Hepatocyte (in vitro differentiated cells): Measurements from ENCODE around the gene TMPRSS15. TPM values are rescaled to one million over a fixed set of nuclear protein-coding genes. Genes with fewer than 3 reads are reported as not detected.

ENCODE experiments used
- DNase-seq: peaks from one replicate; pipeline ENCODE4 v3.0.0-alpha.2; 2016; ENCODE audit warnings: low spot score
- H2AFZ ChIP-seq: fragments of 200-600 bp; sonication (generic); 2 replicates; pipeline ENCODE4 v1.6.0; 2016; ENCODE audit warnings: antibody characterized with exemption, mild to moderate bottlenecking
- H3K27ac ChIP-seq: fragments of 200-600 bp; sonication (generic); 2 replicates; pipeline ENCODE4 v1.5.1; 2016; ENCODE audit warnings: mild to moderate bottlenecking
- H3K27me3 ChIP-seq: fragments of 200-600 bp; sonication (generic); 2 replicates; pipeline ENCODE4 v1.6.1; 2016
- H3K36me3 ChIP-seq: fragments of 200-600 bp; sonication (generic); replicated peaks from 2 replicates; pipeline ENCODE4 v1.5.1; 2016; ENCODE audit warnings: low read depth; ENCODE audit not compliant: insufficient read depth
- H3K4me1 ChIP-seq: fragments of 200-600 bp; sonication (generic); 2 replicates; pipeline ENCODE4 v1.5.1; 2016; ENCODE audit warnings: mild to moderate bottlenecking, moderate library complexity; ENCODE audit not compliant: insufficient read depth
- H3K4me2 ChIP-seq: fragments of 200-600 bp; sonication (generic); 2 replicates; pipeline ENCODE4 v1.6.0; 2016
- H3K4me3 ChIP-seq: fragments of 200-600 bp; sonication (generic); 2 replicates; pipeline ENCODE4 v1.5.1; 2016; ENCODE audit warnings: mild to moderate bottlenecking
- H3K79me2 ChIP-seq: fragments of 200-600 bp; sonication (generic); 2 replicates; pipeline ENCODE4 v1.6.0; 2017; ENCODE audit warnings: mild to moderate bottlenecking
- H3K9me2 ChIP-seq: fragments of 200-600 bp; sonication (generic); replicated peaks from 2 replicates; pipeline ENCODE4 v1.6.0; 2017; ENCODE audit warnings: mild to moderate bottlenecking; ENCODE audit not compliant: insufficient read depth
- H3K9me3 ChIP-seq: fragments of 200-600 bp; sonication (generic); 2 replicates; pipeline ENCODE4 v1.5.1; 2016; ENCODE audit warnings: low read depth, mild to moderate bottlenecking
- H4K20me1 ChIP-seq: fragments of 200-600 bp; sonication (generic); 2 replicates; pipeline ENCODE4 v1.6.0; 2016; ENCODE audit warnings: mild to moderate bottlenecking; ENCODE audit not compliant: insufficient read depth, poor library complexity, severe bottlenecking
- EZH2 ChIP-seq: fragments of 200-600 bp; sonication (generic); IDR thresholded peaks from 2 replicates; pipeline ENCODE4 v1.6.1; 2016; ENCODE audit warnings: antibody characterized with exemption, mild to moderate bottlenecking, borderline replicate concordance
- EZH2phosphoT487 ChIP-seq: fragments of 200-600 bp; sonication (generic); IDR thresholded peaks from one replicate; pipeline ENCODE4 v1.6.1; 2018; ENCODE audit warnings: antibody characterized with exemption, mild to moderate bottlenecking, low read depth, moderate library complexity; ENCODE audit not compliant: unreplicated experiment, severe bottlenecking
- WGBS: methylation state at CpG from one replicate; pipeline ENCODE4 v1.1.6; 2016; ENCODE audit warnings: low lambda C conversion rate; ENCODE audit errors: missing lambda C conversion rate; 5-methylcytosine and 5-hydroxymethylcytosine counted together
- polyA plus RNA-seq: library from polyadenylated mRNA; unstranded; fragments of >200 nt; fragmentation: Nextera tagmentation; extraction: Ambion mirVana; gene quantifications from 2 replicates; pipeline ENCODE4 v1.2.1, GENCODE V29; 2016
- total RNA-seq: library from RNA; depleted of rRNA; stranded (reverse); fragments of >200 nt; gene quantifications from 2 replicates; pipeline ENCODE4 v1.2.3, GENCODE V29; 2014
- TF ChIP-seq, protein P1 (sequence below): fragments of 200-600 bp; sonication (generic); IDR thresholded peaks from 2 replicates; pipeline ENCODE4 v1.5.1; 2016; ENCODE audit warnings: antibody characterized with exemption, mild to moderate bottlenecking; ENCODE audit not compliant: poor library complexity

The TMPRSS15 gene
- total and polyA plus RNA-seq, 2 experiments from 2014 or later = 0.07 TPM; not detected in 1

DNA sequence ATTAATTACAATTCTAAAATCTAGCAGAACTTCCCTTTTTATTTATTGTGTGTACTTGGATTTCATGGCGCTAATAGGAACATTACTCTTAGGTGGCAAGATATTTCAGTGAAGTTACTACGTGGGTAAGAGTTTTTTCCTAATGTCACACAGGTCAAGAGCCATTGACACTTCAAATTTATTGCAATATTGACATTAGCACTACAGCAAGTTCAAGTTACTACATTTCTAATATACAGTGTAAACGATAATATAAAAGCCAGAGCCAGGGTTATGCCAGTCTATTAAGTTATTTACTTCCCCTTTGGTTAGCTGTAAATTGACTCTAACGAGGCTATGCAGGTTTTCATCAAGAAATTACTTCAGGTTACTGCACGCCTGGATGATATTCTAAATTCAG lies 129.2 kb downstream of the TMPRSS15 start:
- DNase-seq = no peak
- H3K4me3 ChIP-seq = no peak overlapping the region
- no peak overlapping the region for H3K27ac ChIP-seq
- whole genome bisulfite sequencing = 77% methylated on average over 5 of the region's 5 CpGs
- no peaks in the 10 kb centered on the region for H4K20me1 ChIP-seq
- no peaks in the 10 kb centered on the region for H3K36me3 ChIP-seq
- H3K27me3 ChIP-seq = no peaks in the 10 kb centered on the region
- H3K9me2 ChIP-seq = no peaks in the 10 kb centered on the region
- TF ChIP-seq, protein P1, sequence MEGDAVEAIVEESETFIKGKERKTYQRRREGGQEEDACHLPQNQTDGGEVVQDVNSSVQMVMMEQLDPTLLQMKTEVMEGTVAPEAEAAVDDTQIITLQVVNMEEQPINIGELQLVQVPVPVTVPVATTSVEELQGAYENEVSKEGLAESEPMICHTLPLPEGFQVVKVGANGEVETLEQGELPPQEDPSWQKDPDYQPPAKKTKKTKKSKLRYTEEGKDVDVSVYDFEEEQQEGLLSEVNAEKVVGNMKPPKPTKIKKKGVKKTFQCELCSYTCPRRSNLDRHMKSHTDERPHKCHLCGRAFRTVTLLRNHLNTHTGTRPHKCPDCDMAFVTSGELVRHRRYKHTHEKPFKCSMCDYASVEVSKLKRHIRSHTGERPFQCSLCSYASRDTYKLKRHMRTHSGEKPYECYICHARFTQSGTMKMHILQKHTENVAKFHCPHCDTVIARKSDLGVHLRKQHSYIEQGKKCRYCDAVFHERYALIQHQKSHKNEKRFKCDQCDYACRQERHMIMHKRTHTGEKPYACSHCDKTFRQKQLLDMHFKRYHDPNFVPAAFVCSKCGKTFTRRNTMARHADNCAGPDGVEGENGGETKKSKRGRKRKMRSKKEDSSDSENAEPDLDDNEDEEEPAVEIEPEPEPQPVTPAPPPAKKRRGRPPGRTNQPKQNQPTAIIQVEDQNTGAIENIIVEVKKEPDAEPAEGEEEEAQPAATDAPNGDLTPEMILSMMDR = no peak
- TF ChIP-seq EZH2phosphoT487 (no peak), EZH2 (no peak)
- no peaks in the 10 kb centered on the region for H3K9me3 ChIP-seq
- no peaks in the 10 kb centered on the region for H3K79me2 ChIP-seq
- no peak overlapping the region for H3K4me2 ChIP-seq
- H2AFZ ChIP-seq = no peak overlapping the region
- H3K4me1 ChIP-seq = no peaks in the 10 kb centered on the region

DNA sequence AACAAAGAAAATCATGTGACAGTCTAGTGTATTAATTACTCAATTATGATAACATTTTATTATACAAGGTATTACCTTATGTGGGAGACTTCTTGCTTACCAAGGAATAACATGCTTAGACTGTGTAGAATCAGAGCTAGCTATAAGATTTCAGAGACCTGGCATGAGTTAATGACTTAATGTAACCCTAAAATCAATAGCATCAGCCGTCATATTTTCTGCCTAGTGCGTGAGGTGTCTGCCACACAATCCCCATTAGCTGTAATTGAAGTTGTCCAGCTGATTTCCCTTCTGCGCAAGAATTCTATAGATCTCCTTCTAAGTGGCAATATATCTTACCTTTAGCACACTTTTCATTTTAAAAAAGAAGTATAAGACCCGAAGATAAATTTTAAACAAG lies 130.2 kb downstream of the TMPRSS15 start:
- Histone ChIP-seq H2AFZ (no peak overlapping the region), H3K9me3 (no peaks in the 10 kb centered on the region), H4K20me1 (no peaks in the 10 kb centered on the region), H3K79me2 (no peaks in the 10 kb centered on the region), H3K36me3 (no peaks in the 10 kb centered on the region), H3K4me1 (no peaks in the 10 kb centered on the region), H3K9me2 (no peaks in the 10 kb centered on the region), H3K4me2 (no peak overlapping the region), H3K27me3 (no peaks in the 10 kb centered on the region), H3K4me3 (no peak overlapping the region), H3K27ac (no peak overlapping the region)
- 85% methylated on average over 4 of the region's 4 CpGs for WGBS
- DNase-seq = no peak
- TF ChIP-seq EZH2 (no peak), EZH2phosphoT487 (no peak)
- TF ChIP-seq, protein P1 = no peak

DNA sequence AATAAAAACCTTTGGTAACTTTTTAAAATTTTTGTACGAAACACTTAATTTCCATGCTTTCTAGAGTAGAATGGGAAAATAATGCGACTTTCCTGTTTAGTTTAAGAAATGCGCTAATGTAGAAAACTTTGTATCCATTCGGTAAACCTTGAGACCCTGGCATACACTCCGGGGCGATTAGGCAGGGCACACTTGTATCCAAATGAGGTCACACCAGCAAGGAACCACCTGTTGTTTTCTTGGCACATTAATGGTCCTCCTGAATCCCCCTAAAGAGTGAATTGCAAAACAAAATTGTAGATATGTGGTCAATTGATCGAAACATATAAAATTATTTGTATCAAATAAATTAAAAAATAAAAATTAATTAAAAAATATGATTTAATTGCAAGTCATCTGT lies 133.7 kb downstream of the TMPRSS15 start:
- Histone ChIP-seq H3K27ac (no peak overlapping the region), H3K4me2 (no peak overlapping the region), H4K20me1 (no peaks in the 10 kb centered on the region), H3K36me3 (no peaks in the 10 kb centered on the region), H3K79me2 (no peaks in the 10 kb centered on the region), H3K4me1 (no peaks in the 10 kb centered on the region), H3K9me3 (no peaks in the 10 kb centered on the region), H3K4me3 (no peak overlapping the region), H3K27me3 (no peaks in the 10 kb centered on the region), H2AFZ (no peak overlapping the region), H3K9me2 (no peaks in the 10 kb centered on the region)
- WGBS = 88% methylated on average over 7 of the region's 7 CpGs
- no peak for DNase-seq
- TF ChIP-seq, protein P1 = no peak
- TF ChIP-seq EZH2phosphoT487 (no peak), EZH2 (no peak)

DNA sequence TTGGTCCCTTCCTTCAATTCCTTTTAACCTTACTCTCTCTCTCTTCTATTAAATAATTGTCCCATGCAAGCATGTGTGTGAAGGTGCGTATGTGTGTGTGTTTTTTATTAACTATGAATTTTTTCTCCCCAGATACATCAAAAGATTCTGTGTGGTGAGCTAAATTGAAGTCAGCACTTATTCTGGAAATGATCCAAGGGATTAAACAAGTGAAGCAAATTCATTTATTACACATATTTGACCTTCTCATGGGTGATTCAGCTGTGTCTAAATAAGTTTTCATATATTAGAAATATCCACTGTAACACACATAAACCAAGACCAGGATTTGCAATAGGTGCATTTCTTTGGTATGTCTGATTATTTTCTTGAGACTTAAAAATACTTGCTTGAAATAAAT lies 134.7 kb downstream of the TMPRSS15 start:
- DNase-seq = no peak
- H3K4me3 ChIP-seq = no peak overlapping the region
- H3K27ac ChIP-seq = no peak overlapping the region
- TF ChIP-seq EZH2 (no peak), EZH2phosphoT487 (no peak)
- TF ChIP-seq, protein P1 = no peak
- 96% methylated on average over 1 of the region's 1 CpG for WGBS
- no peak overlapping the region for H3K4me2 ChIP-seq
- no peaks in the 10 kb centered on the region for H3K36me3 ChIP-seq
- H4K20me1 ChIP-seq = no peaks in the 10 kb centered on the region
- no peaks in the 10 kb centered on the region for H3K79me2 ChIP-seq
- H3K9me2 ChIP-seq = no peaks in the 10 kb centered on the region
- no peak overlapping the region for H2AFZ ChIP-seq
- H3K9me3 ChIP-seq = no peaks in the 10 kb centered on the region
- no peaks in the 10 kb centered on the region for H3K4me1 ChIP-seq
- no peaks in the 10 kb centered on the region for H3K27me3 ChIP-seq
